Right kidney (tissue), 1 donor: ENCODE results near the gene TMCC1.
"Not testable (repeated sequence)": the region's sequence is repeated elsewhere in the genome, so short reads cannot be mapped to it uniquely, and the experiment has no call there.

ENCODE experiments used
- DNase-seq: peaks from one replicate; pipeline ENCODE4 v3.0.0-alpha.2; 2016

The TMCC1 gene

DNA sequence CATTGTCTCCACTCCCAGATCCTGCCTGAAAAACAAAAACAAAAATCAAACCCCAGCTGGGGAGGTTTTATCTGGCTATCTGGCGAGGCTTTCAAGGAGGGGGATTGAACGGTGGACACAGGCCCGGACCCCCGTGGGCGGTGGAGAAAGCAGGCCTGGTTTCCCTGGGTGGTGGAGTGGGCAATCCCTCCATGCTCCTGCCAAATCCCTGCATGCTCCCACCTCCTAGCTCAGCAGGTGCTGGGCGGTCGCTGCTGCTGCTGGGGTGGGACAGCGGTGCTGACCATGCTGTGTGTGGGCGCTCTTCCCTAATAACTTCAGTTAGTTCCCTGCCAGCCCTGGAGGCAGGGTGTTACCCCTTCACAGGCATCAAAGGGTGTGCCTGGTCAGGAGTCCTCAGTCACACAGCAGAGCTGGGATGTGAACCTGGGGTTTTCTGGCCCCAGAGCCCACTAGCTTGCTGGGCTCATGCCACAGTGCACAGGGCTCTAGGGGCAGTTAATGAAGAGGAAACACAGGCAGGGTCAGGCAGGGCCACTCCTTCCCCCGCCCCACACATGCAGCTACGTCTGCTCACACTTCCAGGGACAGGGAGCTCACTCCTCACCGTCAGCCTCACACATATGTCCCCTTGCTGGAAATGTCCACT, 271.2 kb downstream of the TMCC1 start:
- DNase-seq, result peak; percentile 51

DNA sequence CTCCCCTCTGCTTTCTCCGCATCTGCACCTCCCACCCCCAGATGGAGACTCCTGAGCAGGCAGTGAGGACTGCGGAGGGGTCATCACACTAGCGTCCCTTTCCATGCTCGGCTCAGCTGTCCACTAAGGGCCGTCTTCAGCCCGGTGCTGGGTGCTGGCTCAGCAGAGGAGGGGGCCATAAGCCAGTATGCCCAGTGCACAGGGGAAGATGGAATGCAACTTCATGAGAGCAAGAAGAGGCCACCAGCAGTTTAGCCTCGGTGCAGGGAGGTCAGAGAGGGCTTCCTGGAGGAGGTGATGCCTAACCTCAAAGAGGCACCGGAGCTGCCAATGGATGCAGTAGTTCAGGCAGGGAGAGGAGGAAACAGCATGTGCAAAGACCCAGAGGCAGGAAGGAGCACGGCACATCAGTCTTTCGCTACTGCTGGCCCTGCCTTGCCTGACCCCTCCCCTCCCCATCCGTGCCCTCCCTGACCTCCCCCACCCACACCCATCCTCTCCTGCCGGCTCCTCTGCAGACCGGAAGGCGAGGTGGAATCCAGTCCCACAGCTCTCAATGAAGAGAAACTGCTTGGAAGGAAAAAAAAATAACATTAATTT, 271.8 kb downstream of the TMCC1 start:
- peak; percentile 10 for DNase-seq

DNA sequence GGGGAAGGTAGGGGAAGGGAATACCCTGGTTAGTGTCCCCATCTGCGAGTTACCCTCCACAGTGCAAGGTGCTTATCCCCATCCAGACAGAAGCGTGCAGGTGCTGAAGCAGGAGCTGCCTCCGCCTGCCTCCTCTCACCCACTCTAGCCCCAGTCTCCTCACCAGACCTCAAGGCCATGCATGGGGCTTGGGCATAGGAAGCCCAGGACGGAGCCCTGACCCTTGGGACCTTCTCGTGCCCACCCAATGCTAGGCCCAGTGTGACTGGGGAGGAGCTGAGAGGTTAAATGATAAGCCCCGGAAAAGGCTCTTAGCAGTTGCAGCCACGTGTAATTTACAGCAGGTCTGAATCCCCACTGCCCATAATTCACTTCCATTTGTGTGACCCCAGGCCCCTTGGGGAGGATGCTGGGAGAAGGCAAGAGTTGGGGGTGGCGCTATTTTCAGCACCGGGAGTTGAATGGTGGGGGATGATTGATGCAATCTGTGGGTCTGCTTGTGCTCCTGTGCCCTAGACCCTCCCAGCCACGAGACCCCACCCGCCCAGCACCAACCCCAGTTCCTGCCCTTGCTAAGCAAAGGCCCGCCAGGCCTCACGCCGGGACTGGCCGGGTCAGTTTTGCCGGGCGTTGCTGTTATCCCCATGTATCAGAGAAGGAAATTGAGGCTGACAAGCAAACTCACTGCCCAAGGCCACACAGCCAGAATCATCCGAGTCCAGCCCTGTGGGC, 272.5 kb downstream of the TMCC1 start:
- peak; percentile 3 for DNase-seq

DNA sequence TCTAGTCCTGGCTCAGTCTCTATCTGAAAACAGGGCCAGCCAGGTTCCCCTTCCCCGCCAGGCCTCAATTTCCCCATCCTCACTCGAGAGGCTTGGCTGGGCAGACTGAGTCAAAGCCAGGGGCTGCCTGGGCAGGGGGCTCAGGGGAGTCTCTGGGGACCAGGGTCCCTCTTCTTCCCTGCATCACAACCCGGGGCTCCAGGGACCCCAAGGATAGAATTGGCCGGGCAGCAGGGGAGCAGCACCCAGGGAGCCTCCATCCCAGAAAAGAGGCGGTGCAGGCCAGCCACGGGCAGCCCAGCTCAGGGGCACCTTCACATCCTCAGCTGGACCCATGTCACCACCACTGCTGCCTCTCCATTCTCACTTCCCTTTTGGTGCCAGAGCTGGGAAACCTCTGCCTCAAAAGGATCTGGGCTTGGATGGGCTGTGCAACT, 273.8 kb downstream of the TMCC1 start:
- DNase-seq, result no peak

- peak; percentile 35 for DNase-seq
Observed at GRCh38 chr3:129618901-129619671, 274.4 kb downstream of the TMCC1 start.

GRCh38 chr3:129618186-129618820, 275.2 kb downstream of the TMCC1 start:
- no peak for DNase-seq

- no peak for DNase-seq
Observed at GRCh38 chr3:129617381-129618185, 275.9 kb downstream of the TMCC1 start.

- DNase-seq, result no peak
Observed at GRCh38 chr3:129616713-129617112, 276.8 kb downstream of the TMCC1 start.

DNA sequence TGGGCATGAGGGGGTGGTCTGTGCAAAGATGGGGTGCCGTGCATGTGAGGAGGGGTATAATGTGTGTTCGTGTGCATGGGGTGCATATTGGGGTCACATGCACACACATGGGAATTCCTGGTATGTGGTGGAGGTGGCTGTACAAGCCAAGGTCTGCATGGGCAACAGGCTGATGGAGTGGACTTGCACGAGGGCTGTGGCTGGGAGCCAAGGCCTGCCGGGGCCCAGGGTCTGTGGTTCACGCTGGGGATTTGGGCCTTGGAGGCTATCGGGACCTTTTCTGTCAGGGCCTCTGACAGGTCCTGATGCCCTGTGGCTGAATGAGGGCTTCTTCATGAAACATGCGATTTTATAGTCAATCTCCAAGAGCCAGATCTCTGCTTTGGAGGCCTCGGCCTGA, 277.2 kb downstream of the TMCC1 start:
- no peak for DNase-seq

GRCh38 chr3:129615751-129616281, 277.7 kb downstream of the TMCC1 start:
- no peak for DNase-seq

- no peak for DNase-seq
Observed at GRCh38 chr3:129614927-129615363, 278.6 kb downstream of the TMCC1 start.

- no peak for DNase-seq
Observed at GRCh38 chr3:129614435-129614834, 279.1 kb downstream of the TMCC1 start.

DNA sequence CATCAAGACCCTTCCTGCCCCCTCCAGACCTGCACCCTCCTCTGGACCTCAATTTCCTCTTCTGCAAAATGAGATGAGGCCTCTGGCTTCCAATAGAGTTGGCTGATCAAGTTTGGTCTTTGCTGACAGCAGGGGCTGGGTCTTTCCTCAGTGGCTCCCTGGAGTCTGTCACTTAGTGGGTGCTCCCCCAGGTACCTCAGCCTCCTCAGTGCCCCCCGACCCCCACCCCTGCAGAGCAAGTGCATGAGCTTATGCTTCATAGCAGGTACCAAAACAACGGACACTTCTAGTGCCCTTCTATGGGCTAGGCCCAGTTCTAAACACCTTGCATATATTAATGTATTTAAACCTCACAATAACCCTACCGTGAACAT, 280.2 kb downstream of the TMCC1 start:
- no peak for DNase-seq

DNA sequence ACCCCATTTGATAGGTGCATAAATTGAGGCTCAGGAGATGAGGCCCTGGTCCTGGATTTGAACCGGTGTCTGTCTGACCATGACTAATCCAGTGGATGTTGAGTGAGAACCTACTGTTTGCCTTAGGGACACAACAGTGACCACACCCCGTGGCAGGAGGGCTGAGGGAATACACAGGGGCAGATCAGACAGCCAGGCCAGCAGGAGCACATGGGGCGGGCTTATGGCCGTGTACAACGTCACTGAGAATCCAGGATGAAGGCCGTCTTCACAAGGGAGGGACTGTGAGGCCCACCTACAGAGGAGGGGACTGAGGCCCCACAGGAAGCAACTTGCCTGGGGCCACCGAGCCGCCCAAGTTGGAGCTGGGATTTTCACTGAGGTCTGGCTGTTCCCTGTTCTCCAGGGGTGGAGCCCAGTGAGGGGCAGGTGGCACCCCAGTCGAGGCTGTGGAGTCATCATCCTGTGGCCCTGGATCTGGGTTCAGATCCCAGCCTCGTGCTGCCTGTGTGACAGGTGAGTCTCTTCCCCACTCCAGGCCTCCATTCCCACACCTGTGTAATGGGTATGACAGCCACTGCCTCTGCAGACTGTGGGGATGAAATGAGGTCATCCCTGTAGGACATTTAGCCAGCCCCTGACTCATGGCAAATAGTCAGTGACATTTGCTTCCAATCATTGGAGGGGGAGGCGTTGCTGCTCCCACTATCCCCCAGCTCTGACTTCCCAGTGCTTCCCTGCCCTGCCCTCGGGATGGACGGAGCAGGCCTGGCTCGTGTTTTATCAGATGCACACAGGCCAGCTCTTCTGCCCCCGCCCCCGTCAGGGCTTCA, 280.8 kb downstream of the TMCC1 start:
- peak; percentile 3 for DNase-seq

- DNase-seq, result no peak
Observed at GRCh38 chr3:129611812-129612533, 281.5 kb downstream of the TMCC1 start.

GRCh38 chr3:129611446-129611800, 282.1 kb downstream of the TMCC1 start:
- no peak for DNase-seq

GRCh38 chr3:129610794-129611445, 282.6 kb downstream of the TMCC1 start:
- DNase-seq, result not testable (repeated sequence)

- no peak for DNase-seq
Observed at GRCh38 chr3:129610276-129610675, 283.2 kb downstream of the TMCC1 start.

DNA sequence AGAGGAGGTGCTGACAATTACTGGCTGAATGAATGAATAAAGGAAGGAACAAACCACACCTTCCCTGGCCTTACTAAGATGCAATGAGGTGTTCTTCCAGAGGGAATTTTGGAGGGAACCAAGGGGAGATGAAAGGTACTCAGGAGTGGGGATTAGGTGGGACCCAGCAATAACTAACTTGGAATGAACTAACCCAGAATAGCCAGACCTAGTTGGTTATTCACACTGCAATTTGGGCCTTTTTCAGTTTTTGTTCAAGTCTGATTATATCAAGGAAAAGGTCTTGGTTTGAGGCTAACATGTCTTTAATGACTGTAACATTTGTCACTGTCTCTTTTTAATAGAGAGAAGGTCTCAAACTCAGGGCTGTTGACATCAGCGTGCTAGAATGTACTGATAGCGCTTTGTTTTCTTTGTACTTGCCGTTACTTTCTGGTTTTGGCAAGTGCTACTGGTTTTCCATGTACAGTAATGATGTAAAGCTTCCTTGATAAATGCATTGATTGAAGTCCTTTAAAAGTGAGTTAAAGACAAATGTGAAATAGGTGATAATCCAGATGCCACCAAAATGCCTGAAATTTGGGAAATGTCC, 283.8 kb downstream of the TMCC1 start:
- DNase-seq, result no peak
